GM12892 (cell line): Measurements from ENCODE around the gene ZBTB39.
"Not testable (repeated sequence)": the region's sequence is repeated elsewhere in the genome, so short reads cannot be mapped to it uniquely, and the experiment has no call there.

ENCODE experiments used
- POLR2AphosphoS5 ChIP-seq: IDR thresholded peaks from 2 replicates; pipeline ENCODE4 v1.6.1; 2011; ENCODE audit warnings: low read depth, low read length, control low read depth
- TAF1 ChIP-seq: IDR thresholded peaks from 2 replicates; pipeline ENCODE4 v1.6.1; 2011; ENCODE audit warnings: low read depth, mild to moderate bottlenecking, control low read depth, low read length, borderline replicate concordance

DNA sequence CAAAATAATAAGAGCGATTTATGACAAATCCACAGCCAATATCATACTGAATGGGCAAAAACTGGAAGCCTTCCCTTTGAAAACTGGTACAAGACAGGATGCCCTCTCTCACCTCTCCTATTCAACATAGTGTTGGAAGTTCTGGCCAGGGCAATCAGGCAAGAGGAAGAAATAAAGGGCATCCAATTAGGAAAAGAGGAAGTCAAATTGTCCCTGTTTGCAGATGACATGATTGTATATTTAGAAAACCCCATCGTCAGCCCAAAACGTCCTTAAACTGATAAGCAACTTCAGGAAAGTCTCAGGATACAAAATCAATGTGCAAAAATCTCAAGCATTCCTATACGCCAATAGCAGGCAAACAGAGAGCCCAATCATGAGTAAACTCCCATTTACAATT, 44.1 kb downstream of the ZBTB39 start:
- not testable (repeated sequence) for TF ChIP-seq POLR2AphosphoS5, TAF1
